Activated naive CD4-positive, alpha-beta T cell treated with Interleukin-2 at 50 U/mL for 16 hours (primary cell): ENCODE measurements around the gene WNT11.

Source experiments
- DNase-seq: peaks from one replicate; pipeline ENCODE4 v3.0.0-alpha.2; 2020

WNT11 gene

DNA sequence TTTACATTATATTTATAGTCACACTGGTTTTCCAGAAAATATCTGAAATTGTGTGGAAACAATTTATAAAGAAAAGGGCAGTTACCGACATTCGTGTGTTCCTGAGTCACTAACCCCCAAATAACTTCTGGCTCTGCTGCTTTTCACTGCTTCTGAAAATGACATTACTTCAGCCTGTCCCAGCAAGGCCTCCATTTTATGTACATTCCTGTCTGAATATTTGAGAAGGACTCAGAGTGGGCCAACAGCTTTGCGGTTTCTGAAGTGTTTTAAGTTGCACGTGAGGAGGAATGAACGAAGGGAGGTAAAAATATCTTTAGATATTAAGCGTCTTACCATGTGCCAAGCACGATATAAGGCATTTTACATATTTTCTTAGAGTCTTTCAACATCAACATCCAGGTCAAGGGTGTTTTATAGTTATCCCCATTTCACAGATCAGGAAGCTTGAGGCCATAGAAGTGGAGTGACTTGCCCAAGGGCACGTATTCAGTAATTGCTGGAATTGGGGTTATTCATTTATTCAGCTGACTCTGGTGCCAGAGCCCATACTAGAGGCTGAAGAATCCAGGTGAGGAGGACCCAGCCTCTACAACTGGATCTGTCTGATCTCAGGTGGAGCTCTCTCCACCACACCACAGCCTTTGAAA, 30.8 kb upstream of the WNT11 start:
- DNase-seq, result no peak

GRCh38 chr11:76236092-76236999, 30.0 kb upstream of the WNT11 start:
- DNase-seq, result peak; percentile 46

- DNase-seq, result peak; percentile 92
Measured at GRCh38 chr11:76235233-76236091, 29.2 kb upstream of the WNT11 start.

DNA sequence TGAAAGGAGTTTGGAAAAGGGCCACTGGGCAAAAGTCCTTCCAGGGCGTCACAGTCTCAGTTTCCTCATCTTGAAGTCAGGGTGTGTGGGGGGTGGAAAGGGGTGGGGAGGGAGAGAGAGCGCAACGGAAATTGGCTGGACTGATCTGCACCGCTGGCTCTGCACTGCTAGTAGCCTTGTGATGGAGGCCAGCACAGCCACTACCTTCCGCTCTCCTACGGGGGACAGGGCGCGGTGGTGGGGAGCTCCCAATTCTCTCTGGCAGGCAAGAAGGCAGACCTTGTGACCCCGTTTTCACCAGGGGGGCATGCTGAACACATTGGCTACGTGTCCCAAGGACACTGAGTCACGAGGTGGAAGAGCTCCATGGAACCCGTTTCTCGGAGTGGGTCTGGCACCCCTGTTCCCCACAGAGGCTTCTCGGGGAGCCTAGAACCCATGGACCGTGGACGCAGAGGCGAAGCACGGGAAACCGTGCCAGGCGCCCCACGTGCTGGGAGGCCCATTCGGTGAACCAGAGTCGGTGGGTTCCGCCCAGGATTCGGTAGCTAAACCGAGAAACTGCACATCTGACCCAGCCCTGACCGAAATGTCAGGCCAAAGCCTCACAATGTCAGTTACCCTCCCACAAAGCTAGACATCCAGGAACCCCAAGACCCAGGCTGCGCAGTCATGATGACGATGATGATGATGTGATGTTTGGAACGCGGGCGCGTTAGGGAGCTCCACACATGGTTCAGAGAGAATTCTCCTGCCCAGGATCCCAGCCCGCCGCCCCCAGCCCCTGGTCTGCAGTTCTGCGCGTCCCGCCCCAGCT, 28.3 kb upstream of the WNT11 start:
- no peak for DNase-seq

- no peak for DNase-seq
Measured at GRCh38 chr11:76234021-76234415, 27.7 kb upstream of the WNT11 start.

DNA sequence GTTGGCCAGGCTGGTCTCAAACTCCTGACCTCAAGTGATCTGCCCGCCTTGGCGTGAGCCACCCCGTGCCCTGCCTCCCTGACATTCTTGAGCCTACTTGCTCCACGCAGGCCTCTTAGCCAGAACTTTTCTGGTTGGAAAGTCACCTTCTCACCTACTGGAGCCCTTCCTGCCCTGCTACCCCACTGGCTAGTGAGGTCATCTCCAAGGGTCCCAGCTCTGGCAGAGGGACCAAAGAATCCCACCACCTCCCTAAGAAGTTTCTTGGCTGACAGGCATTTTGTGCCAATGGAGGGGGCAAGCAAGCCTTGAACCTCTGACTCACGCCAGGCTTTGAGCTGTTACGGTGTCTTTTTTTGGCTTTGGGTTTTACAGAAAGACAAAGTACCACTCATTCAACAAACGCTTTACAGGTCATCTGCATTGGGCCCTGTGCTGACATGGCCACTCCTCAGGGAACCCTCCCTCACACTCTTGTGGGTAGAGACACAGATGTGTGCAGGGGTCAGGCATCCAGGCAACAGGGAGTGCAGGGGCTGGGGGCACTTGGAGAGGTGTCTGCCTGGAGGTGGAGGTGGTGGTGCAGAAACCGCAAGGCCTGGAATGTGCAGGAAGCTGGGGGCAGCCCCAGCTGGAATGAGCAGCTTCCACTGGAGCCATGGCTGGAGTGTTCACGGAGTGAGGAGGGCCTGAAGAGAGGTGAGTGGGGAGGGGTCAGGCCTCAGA, 27.1 kb upstream of the WNT11 start:
- DNase-seq, result no peak

GRCh38 chr11:76232026-76232665, 25.8 kb upstream of the WNT11 start:
- peak; percentile 30 for DNase-seq

DNA sequence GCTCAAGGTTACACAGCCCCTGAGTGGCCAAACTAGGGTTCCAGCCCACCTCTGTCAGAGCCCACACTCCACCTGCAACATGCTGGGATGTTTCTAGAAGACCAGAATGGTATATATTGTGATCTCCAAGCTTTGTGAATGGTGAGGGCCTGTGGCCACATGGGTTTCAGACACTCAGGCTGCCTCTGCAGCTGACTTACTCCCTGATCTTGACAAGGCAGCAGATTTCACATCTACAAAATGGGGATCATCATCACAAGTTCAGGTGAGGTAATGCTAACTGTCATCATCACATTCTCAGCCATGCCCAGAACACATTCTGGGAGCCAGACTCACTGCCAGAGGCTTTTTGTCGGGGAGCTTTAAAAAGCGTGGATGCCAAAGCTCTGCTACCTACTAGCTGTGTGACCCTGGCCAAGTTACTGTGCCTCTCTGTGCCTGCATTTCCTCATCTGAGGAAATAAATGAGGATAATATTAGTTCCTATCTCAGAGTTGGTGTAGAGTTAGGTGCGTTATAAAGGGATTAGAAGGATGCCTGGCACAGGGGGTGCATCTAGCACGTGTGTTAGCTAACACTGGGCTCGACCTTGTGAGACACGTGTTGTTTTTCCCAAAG, 24.9 kb upstream of the WNT11 start:
- DNase-seq, result no peak

DNA sequence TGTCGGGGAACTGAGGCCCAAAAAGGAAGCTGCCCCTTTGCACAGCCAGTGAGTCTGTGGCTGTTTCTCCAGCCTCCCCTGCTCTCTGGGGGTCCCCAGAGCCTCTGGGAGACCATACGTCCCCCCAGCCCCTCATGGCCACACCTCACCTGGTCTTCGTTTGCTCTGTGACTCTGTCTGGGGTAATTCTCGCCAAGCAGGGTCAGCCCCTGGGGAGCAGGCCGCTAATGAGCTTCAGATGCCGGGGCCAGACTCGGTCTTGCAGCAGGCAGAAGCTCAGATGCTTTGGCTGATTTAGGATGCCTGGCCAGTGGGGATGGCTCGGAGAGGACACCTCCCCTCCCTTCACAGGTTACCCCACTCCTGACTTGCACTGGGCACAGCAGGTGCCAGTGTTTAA, 24.1 kb upstream of the WNT11 start:
- no peak for DNase-seq

- DNase-seq, result no peak
Measured at GRCh38 chr11:76229690-76230240, 23.5 kb upstream of the WNT11 start.

GRCh38 chr11:76228875-76229149, 22.5 kb upstream of the WNT11 start:
- no peak for DNase-seq

- no peak for DNase-seq
Measured at GRCh38 chr11:76228071-76228874, 22.0 kb upstream of the WNT11 start.

GRCh38 chr11:76226626-76227025, 20.3 kb upstream of the WNT11 start:
- DNase-seq, result no peak

DNA sequence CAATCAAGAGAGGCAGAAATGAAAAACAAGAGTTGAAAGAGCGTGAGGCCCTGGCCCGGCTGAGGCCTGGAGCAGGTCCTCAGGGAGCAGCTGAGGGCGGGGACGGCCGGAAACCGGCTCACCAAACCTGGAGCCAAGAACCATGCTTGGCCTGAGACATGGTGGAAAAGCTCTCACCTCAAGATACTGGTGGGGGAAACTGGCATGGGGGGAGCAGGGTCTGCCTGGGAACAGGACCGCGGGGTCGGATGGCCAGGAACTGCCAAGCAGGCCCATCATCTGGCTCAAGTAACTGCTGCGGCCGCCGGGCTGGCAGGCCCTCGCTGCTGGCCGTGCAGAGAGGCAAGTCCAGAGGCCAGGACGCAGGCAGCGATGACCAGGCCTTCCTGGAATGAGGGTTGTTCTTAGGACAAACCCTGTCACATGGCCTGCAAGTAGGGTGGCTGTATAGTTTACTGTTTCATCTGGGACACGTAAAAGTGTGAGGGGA, 18.9 kb upstream of the WNT11 start:
- no peak for DNase-seq

DNA sequence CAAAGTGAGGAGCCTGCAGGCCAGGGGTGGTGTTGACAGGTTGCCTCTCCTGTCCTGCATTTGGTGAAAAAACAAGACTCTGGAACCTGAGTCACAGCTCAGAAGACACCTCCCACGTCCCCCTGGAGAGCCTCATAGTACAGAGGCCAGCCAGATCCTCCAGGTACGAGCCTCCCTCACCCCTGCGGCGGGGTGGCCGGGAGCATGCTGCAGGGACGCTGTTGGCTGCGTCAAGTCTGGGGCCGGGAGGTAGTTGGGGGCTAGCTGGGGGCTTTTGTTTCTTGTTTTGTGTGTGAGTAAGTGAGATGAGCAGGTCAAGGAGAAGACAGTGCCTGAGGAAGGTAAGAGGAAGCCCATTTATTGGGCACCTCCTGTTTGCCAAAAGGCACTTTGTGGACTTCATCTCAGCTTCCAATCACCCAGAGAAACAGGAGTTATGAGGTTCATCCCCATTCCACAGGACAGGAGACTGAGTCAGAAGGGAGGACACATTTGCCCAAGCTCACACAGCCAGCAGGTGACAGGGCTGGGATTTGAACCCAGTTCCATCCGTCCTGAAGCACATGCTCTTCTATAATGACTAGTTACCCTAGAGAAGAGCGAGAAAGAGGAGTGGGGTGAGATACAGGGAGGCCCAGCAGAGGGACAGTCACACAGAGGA, 18.3 kb upstream of the WNT11 start:
- no peak for DNase-seq

GRCh38 chr11:76221365-76221764, 15.1 kb upstream of the WNT11 start:
- no peak for DNase-seq

- no peak for DNase-seq
Measured at GRCh38 chr11:76219243-76219642, 12.9 kb upstream of the WNT11 start.

- no peak for DNase-seq
Measured at GRCh38 chr11:76218449-76219178, 12.3 kb upstream of the WNT11 start.
